Measurements from ENCODE around the gene ADSS2. TPM values are rescaled to one million over a fixed set of nuclear protein-coding genes. Genes with fewer than 3 reads are reported as not detected.

Gene ADSS2
- total RNA-seq, 1 donor from 2014 or later: 74.5 TPM

DNA sequence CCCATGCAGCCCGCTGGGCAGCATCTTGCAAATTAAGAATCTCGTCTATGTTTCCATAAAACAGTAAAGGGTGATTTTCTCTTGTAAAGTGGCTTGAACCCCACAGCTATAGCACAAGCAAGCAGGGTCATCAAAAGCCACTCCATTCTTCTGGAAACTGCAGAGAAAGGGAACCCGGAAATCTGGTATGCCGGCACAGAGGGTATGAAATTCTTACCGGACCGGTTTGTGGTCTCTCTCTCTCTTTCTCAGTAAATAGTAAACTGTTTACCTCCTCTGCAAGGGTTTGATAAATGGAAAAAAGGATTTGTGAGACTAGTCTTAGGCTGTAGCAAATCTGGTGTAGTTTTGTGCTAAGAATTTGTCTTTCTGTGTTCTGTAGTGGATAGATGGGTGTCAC lies 2.7 kb upstream of the ADSS2 start:
- H3K27me3 Mint-ChIP-seq (ENCODE audit: insufficient read depth): no peaks in the 10 kb centered on the region
- peaks cover 21% of the 10 kb centered on the region for H3K4me1 Mint-ChIP-seq (ENCODE audit: low read depth)
- intact Hi-C loops (cut with micrococcal nuclease): loop anchor here (5.0 kb wide), 3 partner anchors 588 to 1352 kb away; no protein-coding TSS in a partner anchor

GRCh38 chr1:244451951-244452795 lies 464 bp upstream of the ADSS2 start:
- intact Hi-C loops (cut with micrococcal nuclease): loop anchor here (1.0 to 5.0 kb wide), 14 partner anchors 9 to 1350 kb away; partner anchors contain the start of genes AKT3, CATSPERE, CEP170 and HNRNPU
- Mint-ChIP-seq H3K27ac (peak overlapping the region; percentile 96), H3K4me3 (peak overlapping the region; percentile 95), H3K4me1 (ENCODE audit: low read depth) (peaks cover 41% of the 10 kb centered on the region), H3K36me3 (ENCODE audit: low read depth) (peaks cover 33% of the 10 kb centered on the region), H3K9me3 (peaks cover 9% of the 10 kb centered on the region), H3K27me3 (ENCODE audit: insufficient read depth) (no peaks in the 10 kb centered on the region)
- DNase-seq (ENCODE audit: low spot score): peak; percentile 98

More for the DNA sequence above, 2.7 kb upstream of the ADSS2 start:
- Mint-ChIP-seq H3K27ac (no peak overlapping the region), H3K36me3 (ENCODE audit: low read depth) (peaks cover 19% of the 10 kb centered on the region), H3K9me3 (peaks cover 9% of the 10 kb centered on the region), H3K4me3 (no peak overlapping the region)
- no peak for DNase-seq (ENCODE audit: low spot score)

DNA sequence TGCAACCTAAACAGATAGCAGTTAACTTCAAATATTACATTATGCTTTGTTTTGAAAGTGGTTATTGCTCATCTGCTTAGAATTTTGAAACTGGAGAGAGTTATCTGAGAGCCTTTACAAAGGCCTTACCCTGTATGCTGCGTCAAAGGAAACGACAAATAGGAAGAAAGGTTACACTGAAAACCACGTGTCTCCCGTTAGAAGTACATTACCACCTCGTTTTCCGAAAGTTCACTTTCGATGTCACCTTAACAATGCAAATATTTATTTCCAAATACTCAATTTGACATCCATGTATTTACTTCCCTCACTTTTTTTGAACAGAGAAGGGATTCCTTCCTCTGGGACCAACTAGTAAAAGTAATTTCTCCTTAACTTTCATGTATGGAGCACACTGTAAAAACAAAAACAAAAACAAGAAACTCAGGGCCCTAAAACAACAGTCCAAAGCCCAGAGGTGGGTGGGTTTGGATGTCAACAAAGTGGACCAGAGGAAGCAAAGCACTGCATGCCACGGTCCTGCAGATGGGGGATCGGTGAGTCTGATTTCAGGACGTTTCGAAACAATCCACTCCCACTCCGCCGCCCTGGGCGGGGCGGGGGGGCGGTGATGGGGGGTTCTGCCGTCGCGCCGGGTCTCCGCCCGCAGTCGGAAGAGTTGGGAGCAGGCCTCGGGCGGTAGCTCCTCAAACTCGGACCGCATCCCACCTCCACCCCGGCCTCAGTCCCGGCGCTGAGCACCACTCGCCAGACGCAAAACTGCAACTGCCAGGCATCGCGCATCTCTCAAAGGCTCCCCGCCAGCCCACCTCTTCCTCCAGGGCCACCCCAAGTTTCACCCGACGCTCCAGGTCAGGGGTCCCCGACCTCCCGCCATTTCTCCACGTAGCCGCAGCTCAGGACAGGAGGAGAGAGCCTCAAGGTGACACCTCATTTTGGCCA lies 841 bp downstream of the ADSS2 start:
- peak overlapping the region; percentile 96 for H3K27ac Mint-ChIP-seq
- H3K27me3 Mint-ChIP-seq (ENCODE audit: insufficient read depth): no peaks in the 10 kb centered on the region
- peaks cover 9% of the 10 kb centered on the region for H3K9me3 Mint-ChIP-seq
- peak overlapping the region; percentile 95 for H3K4me3 Mint-ChIP-seq
- DNase-seq (ENCODE audit: low spot score): peak; percentile 56
- intact Hi-C loops (cut with micrococcal nuclease): loop anchor here (1.0 to 5.0 kb wide), 6 partner anchors 16 to 1349 kb away; no protein-coding TSS in a partner anchor
- H3K36me3 Mint-ChIP-seq (ENCODE audit: low read depth): peaks cover 37% of the 10 kb centered on the region
- peaks cover 54% of the 10 kb centered on the region for H3K4me1 Mint-ChIP-seq (ENCODE audit: low read depth)

DNA sequence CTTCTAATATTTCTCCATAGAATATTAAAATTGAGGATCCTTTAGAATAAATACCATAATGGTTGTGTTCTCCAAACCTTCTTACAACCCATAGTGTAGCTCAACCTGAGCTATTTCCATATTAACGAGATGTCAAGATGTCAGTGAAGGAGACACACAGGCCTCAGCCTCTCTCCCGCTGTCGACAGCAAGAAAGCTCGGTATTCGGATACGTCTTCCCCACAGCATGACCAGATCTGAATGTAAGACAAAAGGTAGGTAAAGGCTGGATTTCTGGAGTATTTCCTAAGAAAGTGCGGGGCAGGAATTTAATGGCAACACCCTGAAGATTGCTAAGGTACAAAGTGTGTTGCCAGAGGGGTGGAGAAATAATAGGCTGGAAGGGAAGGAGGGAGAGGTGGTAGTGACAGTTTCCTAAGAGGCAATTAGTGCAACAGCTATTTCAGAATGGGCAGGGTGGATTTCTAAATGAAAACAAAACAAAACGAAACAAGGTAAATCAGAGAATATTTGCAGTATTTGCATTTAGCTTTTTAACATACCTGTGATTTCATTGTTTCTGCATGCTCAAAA lies 1.7 kb downstream of the ADSS2 start:
- Mint-ChIP-seq H3K9me3 (peaks cover 9% of the 10 kb centered on the region), H3K4me1 (ENCODE audit: low read depth) (peaks cover 63% of the 10 kb centered on the region), H3K27ac (peak overlapping the region; percentile 96), H3K4me3 (peak overlapping the region; percentile 95), H3K27me3 (ENCODE audit: insufficient read depth) (no peaks in the 10 kb centered on the region), H3K36me3 (ENCODE audit: low read depth) (peaks cover 43% of the 10 kb centered on the region)
- DNase-seq (ENCODE audit: low spot score): no peak
- intact Hi-C loops (cut with micrococcal nuclease): loop anchor here (1.0 to 5.0 kb wide), 6 partner anchors 15 to 1348 kb away; no protein-coding TSS in a partner anchor

DNA sequence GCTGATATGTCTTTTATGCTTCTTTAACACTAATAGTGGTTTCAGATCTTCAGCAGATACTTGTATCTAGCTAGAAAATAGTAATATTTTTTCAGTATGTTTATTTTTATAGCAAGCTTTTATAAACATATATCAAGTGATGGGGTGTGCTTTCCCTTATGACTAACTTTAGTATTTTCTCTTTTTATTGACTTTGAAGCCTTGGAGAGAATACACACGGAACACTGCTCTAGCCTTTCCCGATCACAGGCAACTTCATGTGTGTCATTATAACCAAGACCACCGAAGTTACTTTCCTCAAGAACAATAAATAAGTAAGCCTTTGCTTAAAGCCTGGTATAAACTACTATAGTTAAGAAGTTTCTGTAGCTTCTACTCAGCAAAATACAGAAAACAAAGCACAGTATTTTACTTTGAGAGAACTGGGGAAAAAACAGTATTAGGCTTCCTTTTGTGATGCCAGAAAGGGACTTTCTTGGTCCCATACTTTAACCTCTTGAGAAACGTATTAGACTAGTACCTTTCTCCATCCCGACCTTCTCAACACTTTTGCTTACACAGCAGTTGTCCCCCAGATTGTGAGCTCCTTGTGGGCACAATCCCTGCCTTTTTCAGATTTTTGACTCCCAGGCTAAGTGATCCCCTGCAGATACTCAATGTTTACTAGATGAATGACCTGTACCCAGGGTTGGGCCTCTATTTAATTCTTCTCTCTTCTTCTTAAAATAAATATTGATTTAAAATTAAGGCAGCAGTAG lies 3.3 kb downstream of the ADSS2 start:
- DNase-seq (ENCODE audit: low spot score): no peak
- H3K9me3 Mint-ChIP-seq: peaks cover 9% of the 10 kb centered on the region
- H3K4me3 Mint-ChIP-seq: no peak overlapping the region
- peaks cover 50% of the 10 kb centered on the region for H3K36me3 Mint-ChIP-seq (ENCODE audit: low read depth)
- intact Hi-C loops (cut with micrococcal nuclease): no loop called here
- peaks cover 67% of the 10 kb centered on the region for H3K4me1 Mint-ChIP-seq (ENCODE audit: low read depth)
- no peak overlapping the region for H3K27ac Mint-ChIP-seq
- H3K27me3 Mint-ChIP-seq (ENCODE audit: insufficient read depth): no peaks in the 10 kb centered on the region

- H3K4me1 Mint-ChIP-seq (ENCODE audit: low read depth): peaks cover 67% of the 10 kb centered on the region
Observed at GRCh38 chr1:244447552-244447951, 4.2 kb downstream of the ADSS2 start.

DNA sequence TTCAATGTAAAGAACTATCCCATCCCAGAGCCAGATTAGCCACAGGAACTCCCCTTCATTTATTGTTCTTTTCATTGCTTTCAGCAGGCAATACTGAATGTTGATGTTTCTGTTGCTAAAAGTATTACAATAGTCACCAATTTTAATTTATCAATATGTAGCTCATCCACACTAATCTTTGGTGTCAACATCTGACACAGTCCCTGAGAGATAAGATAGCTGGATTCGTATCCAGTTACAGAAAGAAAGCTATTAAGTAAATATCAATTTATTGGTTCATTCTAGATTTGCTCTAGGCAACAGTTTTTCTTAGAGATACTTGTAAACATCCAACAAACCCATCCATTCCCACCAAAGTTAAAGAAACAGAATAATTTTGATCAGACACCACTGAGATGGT lies 4.7 kb downstream of the ADSS2 start:
- no peak for DNase-seq (ENCODE audit: low spot score)
- H3K4me1 Mint-ChIP-seq (ENCODE audit: low read depth): peaks cover 63% of the 10 kb centered on the region
- intact Hi-C loops (cut with micrococcal nuclease): no loop called here
- H3K27ac Mint-ChIP-seq: no peak overlapping the region
- peaks cover 48% of the 10 kb centered on the region for H3K36me3 Mint-ChIP-seq (ENCODE audit: low read depth)
- no peaks in the 10 kb centered on the region for H3K27me3 Mint-ChIP-seq (ENCODE audit: insufficient read depth)
- peaks cover under 1% of the 10 kb centered on the region for H3K9me3 Mint-ChIP-seq
- no peak overlapping the region for H3K4me3 Mint-ChIP-seq

More at GRCh38 chr1:244447552-244447951, 4.2 kb downstream of the ADSS2 start:
- intact Hi-C loops (cut with micrococcal nuclease): no loop called here
- peaks cover 50% of the 10 kb centered on the region for H3K36me3 Mint-ChIP-seq (ENCODE audit: low read depth)
- no peaks in the 10 kb centered on the region for H3K27me3 Mint-ChIP-seq (ENCODE audit: insufficient read depth)
- no peak overlapping the region for H3K27ac Mint-ChIP-seq
- DNase-seq (ENCODE audit: low spot score): no peak
- H3K9me3 Mint-ChIP-seq: peaks cover 4% of the 10 kb centered on the region
- H3K4me3 Mint-ChIP-seq: no peak overlapping the region

GRCh38 chr1:244445320-244446181 lies 6.2 kb downstream of the ADSS2 start:
- no peaks in the 10 kb centered on the region for H3K27me3 Mint-ChIP-seq (ENCODE audit: insufficient read depth)
- H3K9me3 Mint-ChIP-seq: no peaks in the 10 kb centered on the region
- H3K4me3 Mint-ChIP-seq: no peak overlapping the region
- H3K36me3 Mint-ChIP-seq (ENCODE audit: low read depth): peaks cover 44% of the 10 kb centered on the region
- H3K27ac Mint-ChIP-seq: peak overlapping the region; percentile 40
- DNase-seq (ENCODE audit: low spot score): no peak
- intact Hi-C loops (cut with micrococcal nuclease): no loop called here
- H3K4me1 Mint-ChIP-seq (ENCODE audit: low read depth): peaks cover 58% of the 10 kb centered on the region

- H3K9me3 Mint-ChIP-seq: no peaks in the 10 kb centered on the region
- no peak for DNase-seq (ENCODE audit: low spot score)
- H3K4me3 Mint-ChIP-seq: no peak overlapping the region
- no peaks in the 10 kb centered on the region for H3K27me3 Mint-ChIP-seq (ENCODE audit: insufficient read depth)
- H3K4me1 Mint-ChIP-seq (ENCODE audit: low read depth): peaks cover 51% of the 10 kb centered on the region
- no peak overlapping the region for H3K27ac Mint-ChIP-seq
- intact Hi-C loops (cut with micrococcal nuclease): no loop called here
- H3K36me3 Mint-ChIP-seq (ENCODE audit: low read depth): peaks cover 41% of the 10 kb centered on the region
Observed at GRCh38 chr1:244444854-244445253, 6.9 kb downstream of the ADSS2 start.

DNA sequence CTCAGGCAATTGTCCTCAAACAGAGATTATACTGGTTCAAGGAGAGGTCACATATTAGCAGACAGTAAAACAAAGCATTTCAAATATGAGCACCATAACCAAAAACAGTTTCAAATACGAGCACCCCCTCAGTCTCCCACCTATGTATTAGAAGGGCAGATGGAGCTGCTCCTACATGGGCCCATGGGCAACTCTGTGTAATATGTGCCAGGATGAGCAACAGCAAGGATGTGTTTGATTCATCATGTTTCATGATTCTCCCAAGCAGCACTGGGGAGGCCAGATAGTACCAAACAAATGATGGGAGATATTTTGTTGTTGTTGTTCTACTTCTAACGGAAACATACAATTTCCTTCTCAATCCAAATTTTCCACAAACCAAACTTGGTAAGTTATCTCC lies 8.9 kb downstream of the ADSS2 start:
- intact Hi-C loops (cut with micrococcal nuclease): no loop called here
- Mint-ChIP-seq H3K9me3 (no peaks in the 10 kb centered on the region), H3K27ac (no peak overlapping the region), H3K27me3 (ENCODE audit: insufficient read depth) (no peaks in the 10 kb centered on the region), H3K4me3 (no peak overlapping the region), H3K4me1 (ENCODE audit: low read depth) (peaks cover 38% of the 10 kb centered on the region), H3K36me3 (ENCODE audit: low read depth) (peaks cover 36% of the 10 kb centered on the region)
- no peak for DNase-seq (ENCODE audit: low spot score)

DNA sequence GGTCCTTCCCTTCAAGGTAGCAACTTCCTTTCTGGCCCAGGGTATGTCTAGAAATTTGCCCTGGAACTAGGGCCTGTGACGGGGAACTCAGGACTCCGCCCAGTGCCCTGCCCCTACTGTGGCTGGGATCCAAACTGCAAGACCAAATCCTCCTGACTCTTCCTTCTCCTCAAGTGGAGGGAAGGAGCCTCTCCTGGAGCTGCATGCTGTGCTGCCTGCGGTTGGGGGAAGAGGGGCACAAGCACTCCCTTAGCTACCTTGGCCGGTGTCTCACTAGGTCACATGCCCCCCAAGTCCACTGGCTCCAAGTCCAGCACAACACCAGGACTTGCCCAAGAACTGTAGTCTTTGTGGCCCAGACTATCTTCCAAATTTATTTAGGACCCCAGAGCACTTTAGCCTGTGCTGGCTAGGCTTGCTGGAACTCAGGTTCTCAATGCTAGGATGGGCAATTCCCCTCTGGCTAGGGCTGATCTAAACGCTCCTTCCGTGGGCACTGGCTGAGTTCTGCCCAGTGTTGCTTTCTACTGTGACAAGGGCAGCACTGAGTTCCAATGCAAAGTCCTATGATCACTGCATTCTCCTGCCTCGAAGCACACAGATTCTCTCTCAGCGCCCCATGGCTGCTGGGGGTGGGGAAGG lies 12.2 kb downstream of the ADSS2 start:
- H3K4me3 Mint-ChIP-seq: no peak overlapping the region
- H3K27ac Mint-ChIP-seq: peak overlapping the region; percentile 15
- peaks cover 38% of the 10 kb centered on the region for H3K36me3 Mint-ChIP-seq (ENCODE audit: low read depth)
- no peaks in the 10 kb centered on the region for H3K9me3 Mint-ChIP-seq
- intact Hi-C loops (cut with micrococcal nuclease): loop anchor here (5.0 kb wide), 2 partner anchors 592 to 1182 kb away; partner anchors contain the start of genes CEP170 and SDCCAG8
- H3K4me1 Mint-ChIP-seq (ENCODE audit: low read depth): peaks cover 35% of the 10 kb centered on the region
- no peaks in the 10 kb centered on the region for H3K27me3 Mint-ChIP-seq (ENCODE audit: insufficient read depth)
- DNase-seq (ENCODE audit: low spot score): no peak
